GM23338 (cell line): ENCODE data around the gene PTCH2. TPM values are rescaled to one million over a fixed set of nuclear protein-coding genes. Genes with fewer than 3 reads are reported as not detected.
"Not testable (repeated sequence)": the region's sequence is repeated elsewhere in the genome, so short reads cannot be mapped to it uniquely, and the experiment has no call there.

Experiments
- ATAC-seq: fragments of 200-7000 bp; cut with Tn5 transposase; 3 replicates; pipeline ENCODE4 v1.9.1; 2020
- DNase-seq: peaks from one replicate; pipeline ENCODE4 v3.0.0-alpha.2; 2015; ENCODE audit warnings: low spot score
- H2AFZ ChIP-seq: fragments of 200-600 bp; sonication (generic); 2 replicates; pipeline ENCODE4 v1.8.0; 2016; ENCODE audit warnings: antibody characterized with exemption, mild to moderate bottlenecking, moderate library complexity
- H3F3A ChIP-seq: fragments of 200-600 bp; sonication (generic); replicated peaks from 2 replicates; pipeline ENCODE4 v1.8.0; 2017; ENCODE audit warnings: antibody characterized with exemption, mixed run types, low read depth
- H3K27ac ChIP-seq: fragments of 200-600 bp; sonication (generic); 2 replicates; pipeline ENCODE4 v1.6.1; 2016; ENCODE audit warnings: low read depth
- H3K27me3 ChIP-seq: fragments of 200-600 bp; sonication (generic); 2 replicates; pipeline ENCODE4 v1.8.0; 2016; ENCODE audit warnings: mild to moderate bottlenecking, mixed run types, moderate library complexity; ENCODE audit not compliant: insufficient read depth
- H3K36me3 ChIP-seq: fragments of 200-600 bp; sonication (generic); 2 replicates; pipeline ENCODE4 v1.8.0; 2016; ENCODE audit warnings: mild to moderate bottlenecking; ENCODE audit not compliant: insufficient read depth
- H3K4me1 ChIP-seq: fragments of 200-600 bp; sonication (generic); 2 replicates; pipeline ENCODE4 v1.8.0; 2016; ENCODE audit warnings: mild to moderate bottlenecking, moderate library complexity; ENCODE audit not compliant: insufficient read depth
- H3K4me2 ChIP-seq: fragments of 200-600 bp; sonication (generic); 2 replicates; pipeline ENCODE4 v1.7.1; 2017; ENCODE audit warnings: mixed run types
- H3K4me3 ChIP-seq: fragments of 200-600 bp; sonication (generic); 2 replicates; pipeline ENCODE4 v1.6.1; 2016; ENCODE audit warnings: mixed run types
- H3K79me2 ChIP-seq: fragments of 200-600 bp; sonication (generic); replicated peaks from 2 replicates; pipeline ENCODE4 v1.8.0; 2017; ENCODE audit warnings: mild to moderate bottlenecking; ENCODE audit not compliant: insufficient read depth
- H3K9me2 ChIP-seq: fragments of 200-600 bp; sonication (generic); 2 replicates; pipeline ENCODE4 v1.8.0; 2017; ENCODE audit not compliant: insufficient read depth
- H4K20me1 ChIP-seq: fragments of 200-600 bp; sonication (generic); replicated peaks from 2 replicates; pipeline ENCODE4 v1.8.0; 2017; ENCODE audit warnings: mild to moderate bottlenecking; ENCODE audit not compliant: insufficient read depth
- H3K27ac Mint-ChIP-seq: 2 replicates; pipeline ENCODE4 v1.8.0; 2020; ENCODE audit warnings: inconsistent platforms, mild to moderate bottlenecking, moderate library complexity, mixed read lengths
- H3K27me3 Mint-ChIP-seq: 3 replicates; pipeline ENCODE4 v1.8.0; 2022; ENCODE audit warnings: low read depth, mild to moderate bottlenecking, moderate library complexity, mixed read lengths, inconsistent platforms; ENCODE audit not compliant: insufficient read depth, poor library complexity
- H3K36me3 Mint-ChIP-seq: 3 replicates; pipeline ENCODE4 v1.8.0; 2021; ENCODE audit warnings: low read depth, mild to moderate bottlenecking, inconsistent platforms, moderate library complexity, mixed read lengths
- H3K4me1 Mint-ChIP-seq: 3 replicates; pipeline ENCODE4 v1.8.0; 2020; ENCODE audit warnings: mild to moderate bottlenecking, inconsistent platforms, mixed read lengths
- H3K4me3 Mint-ChIP-seq: 3 replicates; pipeline ENCODE4 v1.8.0; 2021; ENCODE audit warnings: moderate library complexity, mild to moderate bottlenecking, inconsistent platforms, mixed read lengths
- H3K9me3 Mint-ChIP-seq: 3 replicates; pipeline ENCODE4 v1.8.0; 2020; ENCODE audit warnings: moderate library complexity, mild to moderate bottlenecking, inconsistent platforms, mixed read lengths
- CREB1 ChIP-seq: fragments of 250-450 bp; sonication (Bioruptor Pico); IDR thresholded peaks from 2 replicates; pipeline ENCODE4 v1.5.0; 2020; ENCODE audit warnings: low read depth, mild to moderate bottlenecking, moderate library complexity
- EZH2 ChIP-seq: fragments of 200-600 bp; sonication (generic); IDR thresholded peaks from one replicate; pipeline ENCODE4 v1.8.0; 2017; ENCODE audit warnings: antibody characterized with exemption, mild to moderate bottlenecking, low read depth; ENCODE audit not compliant: unreplicated experiment
- ZNF331 ChIP-seq: fragments of 250-450 bp; sonication (Bioruptor Pico); IDR thresholded peaks from 2 replicates; pipeline ENCODE4 v1.5.0; 2020; ENCODE audit warnings: low read depth, mild to moderate bottlenecking, moderate library complexity
- polyA plus RNA-seq: library from polyadenylated mRNA; unstranded; fragments of >200 nt; fragmentation: Nextera tagmentation; extraction: Ambion mirVana; gene quantifications from 2 replicates; pipeline ENCODE4 v1.2.1, GENCODE V29; 2016
- total RNA-seq: library from RNA; depleted of rRNA; stranded (reverse); fragments of >200 nt; shearing (Covaris generic); gene quantifications from 2 replicates; pipeline ENCODE4 v1.2.3, GENCODE V29; 2014
- TF ChIP-seq, protein P1 (sequence below): fragments of 250-450 bp; sonication (Bioruptor Pico); IDR thresholded peaks from 2 replicates; pipeline ENCODE4 v1.5.0; 2020; ENCODE audit warnings: mild to moderate bottlenecking, moderate library complexity
- TF ChIP-seq, protein P2 (sequence below): IDR thresholded peaks from 2 replicates; pipeline ENCODE4 v1.6.1; 2016; ENCODE audit warnings: antibody characterized with exemption
- TF ChIP-seq, protein P3 (sequence below), 2 experiments: fragments of 200-600 bp in 1 of 2; sonication (generic) in 1 of 2; conservative IDR thresholded peaks; 2 replicates each; pipeline versions ENCODE4 v1.5.1 to v1.6.1; 2016 to 2017; ENCODE audit warnings: antibody characterized with exemption in 2 of 2, low read depth in 2 of 2, mild to moderate bottlenecking in 2 of 2, moderate library complexity in 1 of 2

PTCH2 gene
- total and polyA plus RNA-seq, 2 experiments from 2014 or later: 0.63 to 0.74 TPM

DNA sequence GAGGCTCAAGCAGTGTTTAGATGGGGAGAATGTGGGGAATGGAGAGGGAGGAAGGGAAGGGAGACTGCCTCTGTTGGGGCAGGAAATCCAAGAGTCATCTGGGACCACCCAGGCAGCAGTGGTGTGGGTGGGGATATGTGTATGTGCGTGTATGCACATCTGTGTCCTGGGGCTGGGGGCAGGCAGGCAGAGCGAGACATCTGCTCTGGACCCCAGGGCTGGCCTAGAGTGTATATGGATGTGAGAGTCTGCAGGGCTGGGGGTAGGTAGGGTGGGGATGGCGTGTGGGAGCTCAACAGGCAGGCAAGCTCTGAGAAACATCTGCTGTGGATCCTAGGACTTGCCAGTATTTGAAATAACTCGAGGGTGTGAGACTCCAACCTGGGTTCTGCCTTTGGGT lies 3.5 kb downstream of the PTCH2 start (continued):
- TF ChIP-seq, protein P1, sequence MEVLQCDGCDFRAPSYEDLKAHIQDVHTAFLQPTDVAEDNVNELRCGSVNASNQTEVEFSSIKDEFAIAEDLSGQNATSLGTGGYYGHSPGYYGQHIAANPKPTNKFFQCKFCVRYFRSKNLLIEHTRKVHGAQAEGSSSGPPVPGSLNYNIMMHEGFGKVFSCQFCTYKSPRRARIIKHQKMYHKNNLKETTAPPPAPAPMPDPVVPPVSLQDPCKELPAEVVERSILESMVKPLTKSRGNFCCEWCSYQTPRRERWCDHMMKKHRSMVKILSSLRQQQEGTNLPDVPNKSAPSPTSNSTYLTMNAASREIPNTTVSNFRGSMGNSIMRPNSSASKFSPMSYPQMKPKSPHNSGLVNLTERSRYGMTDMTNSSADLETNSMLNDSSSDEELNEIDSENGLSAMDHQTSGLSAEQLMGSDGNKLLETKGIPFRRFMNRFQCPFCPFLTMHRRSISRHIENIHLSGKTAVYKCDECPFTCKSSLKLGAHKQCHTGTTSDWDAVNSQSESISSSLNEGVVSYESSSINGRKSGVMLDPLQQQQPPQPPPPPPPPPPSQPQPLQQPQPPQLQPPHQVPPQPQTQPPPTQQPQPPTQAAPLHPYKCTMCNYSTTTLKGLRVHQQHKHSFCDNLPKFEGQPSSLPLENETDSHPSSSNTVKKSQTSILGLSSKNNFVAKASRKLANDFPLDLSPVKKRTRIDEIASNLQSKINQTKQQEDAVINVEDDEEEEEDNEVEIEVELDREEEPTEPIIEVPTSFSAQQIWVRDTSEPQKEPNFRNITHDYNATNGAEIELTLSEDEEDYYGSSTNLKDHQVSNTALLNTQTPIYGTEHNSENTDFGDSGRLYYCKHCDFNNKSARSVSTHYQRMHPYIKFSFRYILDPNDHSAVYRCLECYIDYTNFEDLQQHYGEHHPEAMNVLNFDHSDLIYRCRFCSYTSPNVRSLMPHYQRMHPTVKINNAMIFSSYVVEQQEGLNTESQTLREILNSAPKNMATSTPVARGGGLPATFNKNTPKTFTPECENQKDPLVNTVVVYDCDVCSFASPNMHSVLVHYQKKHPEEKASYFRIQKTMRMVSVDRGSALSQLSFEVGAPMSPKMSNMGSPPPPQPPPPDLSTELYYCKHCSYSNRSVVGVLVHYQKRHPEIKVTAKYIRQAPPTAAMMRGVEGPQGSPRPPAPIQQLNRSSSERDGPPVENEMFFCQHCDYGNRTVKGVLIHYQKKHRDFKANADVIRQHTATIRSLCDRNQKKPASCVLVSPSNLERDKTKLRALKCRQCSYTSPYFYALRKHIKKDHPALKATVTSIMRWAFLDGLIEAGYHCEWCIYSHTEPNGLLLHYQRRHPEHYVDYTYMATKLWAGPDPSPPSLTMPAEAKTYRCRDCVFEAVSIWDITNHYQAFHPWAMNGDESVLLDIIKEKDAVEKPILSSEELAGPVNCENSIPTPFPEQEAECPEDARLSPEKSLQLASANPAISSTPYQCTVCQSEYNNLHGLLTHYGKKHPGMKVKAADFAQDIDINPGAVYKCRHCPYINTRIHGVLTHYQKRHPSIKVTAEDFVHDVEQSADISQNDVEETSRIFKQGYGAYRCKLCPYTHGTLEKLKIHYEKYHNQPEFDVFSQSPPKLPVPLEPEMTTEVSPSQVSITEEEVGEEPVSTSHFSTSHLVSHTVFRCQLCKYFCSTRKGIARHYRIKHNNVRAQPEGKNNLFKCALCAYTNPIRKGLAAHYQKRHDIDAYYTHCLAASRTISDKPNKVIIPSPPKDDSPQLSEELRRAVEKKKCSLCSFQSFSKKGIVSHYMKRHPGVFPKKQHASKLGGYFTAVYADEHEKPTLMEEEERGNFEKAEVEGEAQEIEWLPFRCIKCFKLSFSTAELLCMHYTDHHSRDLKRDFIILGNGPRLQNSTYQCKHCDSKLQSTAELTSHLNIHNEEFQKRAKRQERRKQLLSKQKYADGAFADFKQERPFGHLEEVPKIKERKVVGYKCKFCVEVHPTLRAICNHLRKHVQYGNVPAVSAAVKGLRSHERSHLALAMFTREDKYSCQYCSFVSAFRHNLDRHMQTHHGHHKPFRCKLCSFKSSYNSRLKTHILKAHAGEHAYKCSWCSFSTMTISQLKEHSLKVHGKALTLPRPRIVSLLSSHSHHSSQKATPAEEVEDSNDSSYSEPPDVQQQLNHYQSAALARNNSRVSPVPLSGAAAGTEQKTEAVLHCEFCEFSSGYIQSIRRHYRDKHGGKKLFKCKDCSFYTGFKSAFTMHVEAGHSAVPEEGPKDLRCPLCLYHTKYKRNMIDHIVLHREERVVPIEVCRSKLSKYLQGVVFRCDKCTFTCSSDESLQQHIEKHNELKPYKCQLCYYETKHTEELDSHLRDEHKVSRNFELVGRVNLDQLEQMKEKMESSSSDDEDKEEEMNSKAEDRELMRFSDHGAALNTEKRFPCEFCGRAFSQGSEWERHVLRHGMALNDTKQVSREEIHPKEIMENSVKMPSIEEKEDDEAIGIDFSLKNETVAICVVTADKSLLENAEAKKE: no peak

DNA sequence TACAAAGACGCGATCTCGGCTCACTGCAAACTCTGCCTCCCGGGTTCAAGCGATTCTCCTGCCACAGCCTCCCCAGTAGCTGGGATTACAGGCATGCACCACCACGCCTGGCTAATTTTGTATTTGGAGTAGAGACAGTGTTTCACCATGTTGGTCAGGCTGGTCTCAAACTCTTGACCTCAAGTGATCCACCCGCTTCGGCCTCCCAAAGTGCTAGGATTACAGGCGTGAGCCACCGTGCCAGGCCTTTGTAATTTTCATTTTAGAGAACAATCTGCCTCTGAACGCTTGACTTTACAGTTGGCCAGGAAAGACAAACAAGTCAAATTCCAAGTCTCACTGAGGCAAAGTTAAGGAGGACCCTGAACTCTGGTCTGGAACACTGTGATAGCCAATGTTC lies 4.8 kb downstream of the PTCH2 start:
- not testable (repeated sequence) for H3K79me2 ChIP-seq, H3K27ac Mint-ChIP-seq, H3K36me3 Mint-ChIP-seq, H2AFZ ChIP-seq, ATAC-seq, H4K20me1 ChIP-seq, H3K36me3 ChIP-seq, H3K4me1 Mint-ChIP-seq, H3F3A ChIP-seq, H3K27ac ChIP-seq, H3K4me1 ChIP-seq, H3K4me2 ChIP-seq, H3K9me2 ChIP-seq, H3K4me3 ChIP-seq, H3K4me3 Mint-ChIP-seq, DNase-seq, H3K9me3 Mint-ChIP-seq
- peaks cover 11% of the 10 kb centered on the region; the same call in 1 of the 2 replicates for H3K27me3 ChIP-seq
- peaks cover 14% of the 10 kb centered on the region for H3K27me3 Mint-ChIP-seq

DNA sequence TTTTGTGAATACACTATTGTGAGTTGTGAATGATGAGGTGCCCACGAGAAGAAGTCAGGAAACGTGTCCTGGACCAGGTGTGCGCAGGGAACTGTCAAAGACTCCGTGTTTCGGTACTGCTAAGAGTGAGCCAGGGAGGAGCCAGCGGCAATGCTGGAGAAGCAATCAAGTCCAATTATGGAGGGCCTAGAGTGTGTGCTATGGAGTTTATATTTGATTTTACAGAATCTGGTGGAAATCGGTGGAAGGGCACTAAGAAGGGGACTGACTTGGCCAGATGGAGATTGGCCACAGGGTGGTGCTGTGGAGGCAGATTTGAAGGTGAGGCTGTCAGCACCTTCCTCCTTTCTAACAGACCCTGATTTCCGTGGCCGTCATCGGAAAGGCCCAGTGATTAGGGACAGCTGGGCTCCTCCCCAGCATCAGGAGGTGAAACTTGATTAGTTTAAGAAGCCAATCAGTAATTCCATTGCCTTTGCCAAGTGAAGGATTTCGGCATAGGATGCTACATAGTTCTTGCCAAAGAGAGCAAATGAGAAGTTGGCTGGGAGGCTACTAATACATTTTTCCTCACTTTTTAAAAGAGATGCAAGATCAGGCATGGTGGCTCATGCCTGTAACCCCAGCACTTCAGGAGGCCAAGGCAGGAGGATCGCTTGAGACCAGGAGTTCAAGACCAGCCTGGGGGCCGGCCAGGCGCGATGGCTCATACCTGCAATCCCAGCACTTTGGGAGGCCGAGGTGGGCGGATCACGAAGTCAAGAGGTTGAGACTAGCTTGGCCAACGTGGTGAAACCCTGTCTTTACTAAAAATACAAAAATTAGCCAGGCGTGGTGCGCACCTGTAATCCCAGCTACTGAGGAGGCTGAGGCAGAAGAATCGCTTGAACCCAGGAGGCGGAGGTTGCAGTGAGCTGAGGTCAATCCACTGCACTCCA lies 7.0 kb downstream of the PTCH2 start:
- H3K27me3 Mint-ChIP-seq: peaks cover 3% of the 10 kb centered on the region
- no peaks in the 10 kb centered on the region for H3K9me3 Mint-ChIP-seq
- Histone ChIP-seq H3K4me3 (no peak overlapping the region), H3K27ac (no peak overlapping the region), H3K4me1 (no peaks in the 10 kb centered on the region; the same call in 1 of the 2 replicates), H3K36me3 (no peaks in the 10 kb centered on the region), H3K27me3 (no peaks in the 10 kb centered on the region), H4K20me1 (no peaks in the 10 kb centered on the region), H3K79me2 (no peaks in the 10 kb centered on the region), H3K4me2 (no peak overlapping the region), H3F3A (no peaks in the 10 kb centered on the region), H2AFZ (no peak overlapping the region), H3K9me2 (no peaks in the 10 kb centered on the region)
- TF ChIP-seq EZH2 (no peak), ZNF331 (no peak), CREB1 (CRISPR knock-in tag) (no peak)
- TF ChIP-seq, protein P2, sequence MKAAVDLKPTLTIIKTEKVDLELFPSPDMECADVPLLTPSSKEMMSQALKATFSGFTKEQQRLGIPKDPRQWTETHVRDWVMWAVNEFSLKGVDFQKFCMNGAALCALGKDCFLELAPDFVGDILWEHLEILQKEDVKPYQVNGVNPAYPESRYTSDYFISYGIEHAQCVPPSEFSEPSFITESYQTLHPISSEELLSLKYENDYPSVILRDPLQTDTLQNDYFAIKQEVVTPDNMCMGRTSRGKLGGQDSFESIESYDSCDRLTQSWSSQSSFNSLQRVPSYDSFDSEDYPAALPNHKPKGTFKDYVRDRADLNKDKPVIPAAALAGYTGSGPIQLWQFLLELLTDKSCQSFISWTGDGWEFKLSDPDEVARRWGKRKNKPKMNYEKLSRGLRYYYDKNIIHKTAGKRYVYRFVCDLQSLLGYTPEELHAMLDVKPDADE: no peak
- TF ChIP-seq, protein P3, sequence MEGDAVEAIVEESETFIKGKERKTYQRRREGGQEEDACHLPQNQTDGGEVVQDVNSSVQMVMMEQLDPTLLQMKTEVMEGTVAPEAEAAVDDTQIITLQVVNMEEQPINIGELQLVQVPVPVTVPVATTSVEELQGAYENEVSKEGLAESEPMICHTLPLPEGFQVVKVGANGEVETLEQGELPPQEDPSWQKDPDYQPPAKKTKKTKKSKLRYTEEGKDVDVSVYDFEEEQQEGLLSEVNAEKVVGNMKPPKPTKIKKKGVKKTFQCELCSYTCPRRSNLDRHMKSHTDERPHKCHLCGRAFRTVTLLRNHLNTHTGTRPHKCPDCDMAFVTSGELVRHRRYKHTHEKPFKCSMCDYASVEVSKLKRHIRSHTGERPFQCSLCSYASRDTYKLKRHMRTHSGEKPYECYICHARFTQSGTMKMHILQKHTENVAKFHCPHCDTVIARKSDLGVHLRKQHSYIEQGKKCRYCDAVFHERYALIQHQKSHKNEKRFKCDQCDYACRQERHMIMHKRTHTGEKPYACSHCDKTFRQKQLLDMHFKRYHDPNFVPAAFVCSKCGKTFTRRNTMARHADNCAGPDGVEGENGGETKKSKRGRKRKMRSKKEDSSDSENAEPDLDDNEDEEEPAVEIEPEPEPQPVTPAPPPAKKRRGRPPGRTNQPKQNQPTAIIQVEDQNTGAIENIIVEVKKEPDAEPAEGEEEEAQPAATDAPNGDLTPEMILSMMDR (conservative IDR thresholded peaks at IDR 0.05; ENCODE audit: low read depth in 2 of 2): peak; percentile 93 to 95
- H3K4me3 Mint-ChIP-seq: no peak overlapping the region
- no peak overlapping the region for H3K27ac Mint-ChIP-seq
- H3K4me1 Mint-ChIP-seq: peaks cover 12% of the 10 kb centered on the region; the same call in 2 of the 3 replicates
- peak; percentile 95 for DNase-seq
- no peaks in the 10 kb centered on the region for H3K36me3 Mint-ChIP-seq
- peak; percentile 84 for ATAC-seq
